CD14-positive monocyte (primary cell): Measurements from ENCODE around the gene MPST. TPM values are rescaled to one million over a fixed set of nuclear protein-coding genes. Genes with fewer than 3 reads are reported as not detected.

ENCODE experiments used
- DNase-seq, 3 donors: peaks; one replicate each; pipeline ENCODE4 v3.0.0-alpha.2; 2011 to 2022
- H2AFZ ChIP-seq: 2 replicates; pipeline ENCODE4 v1.6.0; 2012; ENCODE audit warnings: mild to moderate bottlenecking, low read depth, low read length, inconsistent platforms; ENCODE audit not compliant: insufficient read depth, poor library complexity, severe bottlenecking
- H3K27ac ChIP-seq, 2 donors: 1 replicate in 1 of 2; 2 replicates in 1 of 2; pipeline ENCODE4 v1.5.1; 2012 to 2013; ENCODE audit warnings: low read length in 2 of 2, control low read depth in 1 of 2, inconsistent platforms in 1 of 2, low read depth in 1 of 2, mild to moderate bottlenecking in 1 of 2
- H3K27me3 ChIP-seq, 2 donors: one replicate each; pipeline versions ENCODE4 v1.6.0 to v1.6.1; 2011 to 2013; ENCODE audit warnings: low read length in 2 of 2; ENCODE audit not compliant: control insufficient read depth in 2 of 2, insufficient read depth in 2 of 2
- H3K36me3 ChIP-seq, 2 donors: replicated peaks in 1 of 2; 1 replicate in 1 of 2; 2 replicates in 1 of 2; pipeline versions ENCODE4 v1.5.1 to v1.6.1; 2012 to 2013; ENCODE audit warnings: low read length in 2 of 2, control low read depth in 1 of 2, inconsistent platforms in 1 of 2, mild to moderate bottlenecking in 1 of 2; ENCODE audit not compliant: insufficient read depth in 2 of 2, control insufficient read depth in 1 of 2
- H3K4me1 ChIP-seq, 2 donors: 1 replicate in 1 of 2; 2 replicates in 1 of 2; pipeline versions ENCODE4 v1.5.1 to v1.6.1; 2012 to 2013; ENCODE audit warnings: low read length in 2 of 2, control low read depth in 1 of 2, inconsistent platforms in 1 of 2, mild to moderate bottlenecking in 1 of 2, moderate library complexity in 1 of 2; ENCODE audit not compliant: insufficient read depth in 2 of 2, control insufficient read depth in 1 of 2
- H3K4me2 ChIP-seq: replicated peaks from 2 replicates; pipeline ENCODE3; 2012; ENCODE audit warnings: low read length, moderate library complexity, mild to moderate bottlenecking; ENCODE audit not compliant: poor library complexity, severe bottlenecking; ENCODE audit errors: extremely low read depth
- H3K4me3 ChIP-seq, 3 experiments: fragments of 200-600 bp in 1 of 3; sonication (generic) in 1 of 3; replicated peaks in 1 of 3; 1 replicate in 2 of 3; 2 replicates in 1 of 3; pipeline ENCODE4 v1.5.1; 2011 to 2013; ENCODE audit warnings: low read length in 3 of 3, mild to moderate bottlenecking in 3 of 3, control low read depth in 2 of 3, low read depth in 2 of 3, inconsistent platforms in 1 of 3, moderate library complexity in 1 of 3
- H3K79me2 ChIP-seq: 2 replicates; pipeline ENCODE4 v1.6.0; 2012; ENCODE audit warnings: mild to moderate bottlenecking, control low read depth, inconsistent platforms, low read length, moderate library complexity; ENCODE audit not compliant: insufficient read depth
- H3K9ac ChIP-seq: 2 replicates; pipeline ENCODE4 v1.6.0; 2017; ENCODE audit warnings: low read length, mild to moderate bottlenecking; ENCODE audit not compliant: insufficient read depth, poor library complexity, severe bottlenecking
- H3K9me3 ChIP-seq, 2 donors: replicated peaks in 1 of 2; 1 replicate in 1 of 2; 2 replicates in 1 of 2; pipeline versions ENCODE4 v1.5.1 to v1.6.1; 2012 to 2013; ENCODE audit warnings: low read length in 2 of 2, control low read depth in 1 of 2; ENCODE audit not compliant: control insufficient read depth in 1 of 2, insufficient read depth in 1 of 2
- H4K20me1 ChIP-seq: 2 replicates; pipeline ENCODE4 v1.6.0; 2012; ENCODE audit warnings: mild to moderate bottlenecking, low read length, control low read depth, moderate library complexity; ENCODE audit not compliant: insufficient read depth
- H3K27ac Mint-ChIP-seq, 7 donors: one replicate each; pipeline ENCODE4 v1.8.0; 2020; ENCODE audit warnings: mild to moderate bottlenecking in 7 of 7, mixed read lengths in 7 of 7, moderate library complexity in 6 of 7, inconsistent platforms in 2 of 7
- H3K27me3 Mint-ChIP-seq, 3 donors: one replicate each; pipeline ENCODE4 v1.8.0; 2021 to 2022; ENCODE audit warnings: low read depth in 3 of 3, mild to moderate bottlenecking in 3 of 3, mixed read lengths in 3 of 3, moderate library complexity in 3 of 3, inconsistent platforms in 1 of 3
- H3K36me3 Mint-ChIP-seq, 2 donors: one replicate each; pipeline ENCODE4 v1.8.0; 2020; ENCODE audit warnings: mixed read lengths in 2 of 2, inconsistent platforms in 1 of 2, mild to moderate bottlenecking in 1 of 2
- H3K4me1 Mint-ChIP-seq: one replicate; pipeline ENCODE4 v1.8.0; 2020; ENCODE audit warnings: mild to moderate bottlenecking, mixed read lengths
- H3K4me3 Mint-ChIP-seq, 2 donors: one replicate each; pipeline ENCODE4 v1.8.0; 2020; ENCODE audit warnings: mild to moderate bottlenecking in 2 of 2, mixed read lengths in 2 of 2, moderate library complexity in 1 of 2
- H3K9me3 Mint-ChIP-seq, 7 donors: one replicate each; pipeline ENCODE4 v1.8.0; 2020 to 2022; ENCODE audit warnings: mixed read lengths in 7 of 7, mild to moderate bottlenecking in 6 of 7, moderate library complexity in 6 of 7, inconsistent platforms in 2 of 7
- CTCF ChIP-seq: fragments of 200-600 bp; IDR thresholded peaks from one replicate; pipeline ENCODE4 v1.8.0; 2022; ENCODE audit warnings: antibody characterized with exemption, mild to moderate bottlenecking
- WGBS: methylation state at CpG from one replicate; pipeline ENCODE4 v1.1.5; 2013; ENCODE audit warnings: missing lambda C conversion rate; ENCODE audit not compliant: insufficient coverage; 5-methylcytosine and 5-hydroxymethylcytosine counted together
- intact Hi-C, 2 donors: fragments of 100-400 bp; cut with micrococcal nuclease; formaldehyde crosslinking; loops; one replicate each; pipeline versions ENCODE4 v1.15.0 to v1.15.1; 2023
- polyA plus RNA-seq, 3 donors: library from polyadenylated mRNA; depleted of rRNA in 1 of 3; unstranded in 2 of 3; stranded (reverse) in 1 of 3; fragments of 300-500 nt in 2 of 3; fragments of >200 nt in 1 of 3; fragmentation: Illumina TruSeq in 2 of 3; gene quantifications; 1 replicate in 2 of 3; 2 replicates in 1 of 3; pipeline ENCODE4 v1.2.3, GENCODE V29; 2012 to 2021

Gene MPST
- polyA plus RNA-seq, 3 donors, result 27.9 to 53.7 (median 51.2) TPM

- WGBS, result 100% methylated on average over 2 of the region's 6 CpGs
- peaks cover 0 to 11% (median 2%) of the 10 kb centered on the region in 3 donors for H3K27me3 Mint-ChIP-seq
- H3K27me3 ChIP-seq, result no peaks in the 10 kb centered on the region
- no peaks in the 10 kb centered on the region for H3K79me2 ChIP-seq
- no peak for DNase-seq
- H3K4me2 ChIP-seq, result no peak overlapping the region
- peaks cover under 1 to 2% of the 10 kb centered on the region in 2 donors for H3K36me3 Mint-ChIP-seq
- H3K9me3 ChIP-seq, result no peaks in the 10 kb centered on the region
- H3K4me3 Mint-ChIP-seq, result no peak overlapping the region
- H3K9me3 Mint-ChIP-seq, result no peaks in the 10 kb centered on the region
- H3K4me3 ChIP-seq, result no peak overlapping the region
- no peak overlapping the region for H3K27ac ChIP-seq
- H3K9ac ChIP-seq, result no peak overlapping the region
- peaks cover 4% of the 10 kb centered on the region for H4K20me1 ChIP-seq
- H3K27ac Mint-ChIP-seq, result peak overlapping the region in 1 of 7 donors; percentile 74
- no peaks in the 10 kb centered on the region for H3K36me3 ChIP-seq
- H3K4me1 ChIP-seq, result peaks cover 47 to 59% of the 10 kb centered on the region in 2 donors
- H2AFZ ChIP-seq, result no peak overlapping the region
- TF ChIP-seq CTCF, result no peak
- H3K4me1 Mint-ChIP-seq, result peaks cover 44% of the 10 kb centered on the region
- intact Hi-C loops, result no loop called here
Observed at GRCh38 chr22:37048133-37048532, 28.6 kb downstream of the MPST start.

- H3K4me3 Mint-ChIP-seq, result no peak overlapping the region
- intact Hi-C loops, result no loop called here
- TF ChIP-seq CTCF, result no peak
Observed at GRCh38 chr22:37049224-37049623, 29.7 kb downstream of the MPST start.

More at GRCh38 chr22:37049224-37049623, 29.7 kb downstream of the MPST start:
- peaks cover 49% of the 10 kb centered on the region for H3K4me1 Mint-ChIP-seq
- Histone ChIP-seq H3K4me1 (peaks cover 44 to 60% of the 10 kb centered on the region in 2 donors), H3K27me3 (no peaks in the 10 kb centered on the region), H3K4me3 (no peak overlapping the region), H4K20me1 (peaks cover 4% of the 10 kb centered on the region), H3K36me3 (peaks cover 0 to 4% of the 10 kb centered on the region in 2 donors), H3K9me3 (no peaks in the 10 kb centered on the region), H2AFZ (no peak overlapping the region), H3K79me2 (no peaks in the 10 kb centered on the region), H3K4me2 (no peak overlapping the region), H3K27ac (no peak overlapping the region), H3K9ac (no peak overlapping the region)
- H3K27me3 Mint-ChIP-seq, result peaks cover 0 to 11% (median 2%) of the 10 kb centered on the region in 3 donors
- 95% methylated on average over 2 of the region's 2 CpGs for WGBS
- no peaks in the 10 kb centered on the region for H3K9me3 Mint-ChIP-seq
- no peak for DNase-seq
- H3K36me3 Mint-ChIP-seq, result peaks cover 7 to 8% of the 10 kb centered on the region in 2 donors
- H3K27ac Mint-ChIP-seq, result peak overlapping the region in 3 of 7 donors; percentile 64 to 68 (median 66)
